ENCODE data around the gene ERBB3.

DNA sequence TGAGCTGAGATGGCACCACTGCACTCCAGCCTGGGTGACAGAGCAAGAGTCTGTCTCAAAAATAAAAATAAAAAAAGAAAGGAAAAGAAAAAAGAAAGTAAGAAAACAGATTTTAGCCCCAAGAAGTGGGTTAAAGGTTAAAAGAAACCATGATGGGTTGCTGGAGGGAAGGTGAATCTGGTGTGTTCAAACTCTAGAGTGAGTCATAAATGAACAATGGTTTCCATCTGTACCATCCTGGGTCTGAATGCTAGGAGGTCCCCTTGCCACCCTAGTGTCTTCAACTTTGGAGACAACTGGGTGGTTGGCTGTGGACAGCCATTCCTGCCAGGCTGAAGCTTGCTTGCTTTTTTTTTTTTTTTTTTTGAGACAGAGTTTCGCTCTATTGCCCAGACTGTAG is 39.8 kb upstream of the ERBB3 start:
- TF ChIP-seq, protein P1, sequence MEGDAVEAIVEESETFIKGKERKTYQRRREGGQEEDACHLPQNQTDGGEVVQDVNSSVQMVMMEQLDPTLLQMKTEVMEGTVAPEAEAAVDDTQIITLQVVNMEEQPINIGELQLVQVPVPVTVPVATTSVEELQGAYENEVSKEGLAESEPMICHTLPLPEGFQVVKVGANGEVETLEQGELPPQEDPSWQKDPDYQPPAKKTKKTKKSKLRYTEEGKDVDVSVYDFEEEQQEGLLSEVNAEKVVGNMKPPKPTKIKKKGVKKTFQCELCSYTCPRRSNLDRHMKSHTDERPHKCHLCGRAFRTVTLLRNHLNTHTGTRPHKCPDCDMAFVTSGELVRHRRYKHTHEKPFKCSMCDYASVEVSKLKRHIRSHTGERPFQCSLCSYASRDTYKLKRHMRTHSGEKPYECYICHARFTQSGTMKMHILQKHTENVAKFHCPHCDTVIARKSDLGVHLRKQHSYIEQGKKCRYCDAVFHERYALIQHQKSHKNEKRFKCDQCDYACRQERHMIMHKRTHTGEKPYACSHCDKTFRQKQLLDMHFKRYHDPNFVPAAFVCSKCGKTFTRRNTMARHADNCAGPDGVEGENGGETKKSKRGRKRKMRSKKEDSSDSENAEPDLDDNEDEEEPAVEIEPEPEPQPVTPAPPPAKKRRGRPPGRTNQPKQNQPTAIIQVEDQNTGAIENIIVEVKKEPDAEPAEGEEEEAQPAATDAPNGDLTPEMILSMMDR (IDR thresholded peaks at IDR 0.05): no peak
- no peak for TF ChIP-seq POLR2A (IDR thresholded peaks at IDR 0.05)

All from breast epithelium (tissue), 3 donors.